OCI-LY7 (cell line): Measurements from ENCODE around the gene EEF1A2.

Source experiments
- EZH2phosphoT487 ChIP-seq: fragments of 200-600 bp; sonication (generic); IDR thresholded peaks from 2 replicates; pipeline ENCODE4 v1.6.1; 2018; ENCODE audit warnings: low read depth, borderline replicate concordance, mild to moderate bottlenecking, mixed run types, antibody characterized with exemption, low read length, moderate library complexity, mixed read lengths
- TF ChIP-seq, protein P1 (sequence below): fragments of 200-600 bp; sonication (generic); conservative IDR thresholded peaks from 2 replicates; pipeline ENCODE4 v1.5.1; 2014; ENCODE audit warnings: mild to moderate bottlenecking, antibody characterized with exemption, low read length, moderate library complexity, mixed read lengths

DNA sequence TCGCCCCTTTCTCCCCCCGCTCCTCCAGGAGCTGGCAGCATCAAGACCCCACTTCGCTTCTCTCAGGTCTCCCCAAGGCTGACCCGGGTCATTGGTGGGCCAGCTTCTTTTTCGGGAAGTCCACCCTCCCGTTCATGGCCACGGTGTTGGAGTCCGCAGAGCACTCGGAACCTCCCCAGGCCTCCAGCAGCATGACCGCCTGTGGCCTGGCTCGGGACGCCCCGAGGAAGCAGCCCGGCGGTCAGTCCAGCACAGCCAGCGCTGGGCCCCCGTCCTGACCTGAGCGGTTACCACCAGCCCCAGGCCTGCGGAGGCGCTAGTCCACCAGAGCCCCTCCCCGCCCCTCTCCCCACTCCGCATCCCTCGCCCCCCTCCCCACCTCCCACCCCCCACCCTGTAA lies 22.7 kb upstream of the EEF1A2 start:
- TF ChIP-seq, protein P1, sequence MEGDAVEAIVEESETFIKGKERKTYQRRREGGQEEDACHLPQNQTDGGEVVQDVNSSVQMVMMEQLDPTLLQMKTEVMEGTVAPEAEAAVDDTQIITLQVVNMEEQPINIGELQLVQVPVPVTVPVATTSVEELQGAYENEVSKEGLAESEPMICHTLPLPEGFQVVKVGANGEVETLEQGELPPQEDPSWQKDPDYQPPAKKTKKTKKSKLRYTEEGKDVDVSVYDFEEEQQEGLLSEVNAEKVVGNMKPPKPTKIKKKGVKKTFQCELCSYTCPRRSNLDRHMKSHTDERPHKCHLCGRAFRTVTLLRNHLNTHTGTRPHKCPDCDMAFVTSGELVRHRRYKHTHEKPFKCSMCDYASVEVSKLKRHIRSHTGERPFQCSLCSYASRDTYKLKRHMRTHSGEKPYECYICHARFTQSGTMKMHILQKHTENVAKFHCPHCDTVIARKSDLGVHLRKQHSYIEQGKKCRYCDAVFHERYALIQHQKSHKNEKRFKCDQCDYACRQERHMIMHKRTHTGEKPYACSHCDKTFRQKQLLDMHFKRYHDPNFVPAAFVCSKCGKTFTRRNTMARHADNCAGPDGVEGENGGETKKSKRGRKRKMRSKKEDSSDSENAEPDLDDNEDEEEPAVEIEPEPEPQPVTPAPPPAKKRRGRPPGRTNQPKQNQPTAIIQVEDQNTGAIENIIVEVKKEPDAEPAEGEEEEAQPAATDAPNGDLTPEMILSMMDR, result no peak
- no peak for TF ChIP-seq EZH2phosphoT487
